Left colon (tissue), 2 donors: Measurements from ENCODE around the gene TENM4. TPM values are rescaled to one million over a fixed set of nuclear protein-coding genes. Genes with fewer than 3 reads are reported as not detected.

Source experiments
- ATAC-seq: fragments of 200-7000 bp; cut with Tn5 transposase; one replicate; pipeline ENCODE4 v1.9.1; 2020; ENCODE audit warnings: mild to moderate bottlenecking, moderate library complexity
- DNase-seq, 2 donors: peaks; one replicate each; pipeline ENCODE4 v3.0.0-alpha.2; 2020
- intact Hi-C, 2 donors: fragments of 100-400 bp; cut with DNase I in 1 of 2; cut with micrococcal nuclease in 1 of 2; formaldehyde crosslinking; loops; one replicate each; pipeline versions ENCODE4 v1.11.2 to v1.14.0; 2022; cut with DNase I, micrococcal nuclease
- total RNA-seq, 2 donors: library from RNA; stranded (reverse); fragmentation: NEBNext Ultra II Directional; extraction: Animal tissue kit (Norgen Biotek cat#: 25700); gene quantifications; one replicate each; pipeline ENCODE4 v1.2.1, GENCODE V29; 2021
- donor health status: DM: no; HTN: no; CAD: no.
- donor health status: DM: yes; HTN: yes; CAD: no.

TENM4 gene
- total RNA-seq, 2 donors from 2014 or later, result 0.92 to 1.7 TPM

DNA sequence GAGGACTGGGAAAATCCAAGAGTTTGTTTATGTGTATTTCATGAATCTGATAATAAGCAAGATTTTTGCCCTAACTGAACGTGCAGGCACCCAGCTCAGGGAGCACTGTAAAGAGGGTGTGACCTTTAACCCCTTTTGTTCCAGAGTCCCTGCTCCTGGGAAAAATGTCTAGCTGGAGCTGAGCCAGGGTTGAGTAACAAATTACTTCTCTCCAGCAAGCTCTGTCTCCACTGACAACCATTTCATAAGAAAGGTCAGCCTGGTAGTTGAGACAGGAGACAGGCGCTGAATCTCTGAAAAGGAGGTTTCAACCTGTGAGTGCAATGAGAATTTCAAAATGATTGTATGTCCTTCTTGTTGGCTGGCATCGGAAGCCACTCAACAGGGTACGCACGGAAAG, 709.8 kb downstream of the TENM4 start:
- no peak for DNase-seq
- ATAC-seq, result peak; percentile 52
- intact Hi-C loops, result no loop called here

DNA sequence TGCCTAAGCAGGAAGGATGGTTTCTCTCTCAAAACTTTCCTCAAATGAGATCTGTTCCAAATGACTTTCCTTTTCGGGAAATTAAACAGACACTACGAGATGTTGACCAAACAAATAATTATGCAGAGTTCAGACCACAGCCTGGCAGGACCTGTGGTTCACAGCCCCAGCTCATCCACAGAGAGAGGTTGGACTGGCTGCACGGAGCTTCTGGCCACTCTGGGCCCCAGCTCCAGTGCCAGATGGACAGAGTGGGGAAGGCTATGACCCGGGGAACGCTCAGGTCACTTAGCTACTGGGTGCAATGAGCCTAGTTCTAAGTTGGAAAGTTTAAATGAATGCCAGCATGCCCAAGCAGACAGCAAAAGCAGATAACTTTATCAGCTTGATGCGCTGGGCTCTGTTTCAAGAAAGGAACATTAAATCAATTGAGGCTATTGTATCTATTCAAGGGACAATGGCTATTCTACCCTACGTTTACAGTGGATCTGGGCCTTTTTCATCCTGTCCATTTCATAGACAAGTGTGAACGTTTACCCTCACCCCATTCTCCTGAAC, 710.5 kb downstream of the TENM4 start:
- intact Hi-C loops, result no loop called here
- DNase-seq (no peak), ATAC-seq (no peak)

DNA sequence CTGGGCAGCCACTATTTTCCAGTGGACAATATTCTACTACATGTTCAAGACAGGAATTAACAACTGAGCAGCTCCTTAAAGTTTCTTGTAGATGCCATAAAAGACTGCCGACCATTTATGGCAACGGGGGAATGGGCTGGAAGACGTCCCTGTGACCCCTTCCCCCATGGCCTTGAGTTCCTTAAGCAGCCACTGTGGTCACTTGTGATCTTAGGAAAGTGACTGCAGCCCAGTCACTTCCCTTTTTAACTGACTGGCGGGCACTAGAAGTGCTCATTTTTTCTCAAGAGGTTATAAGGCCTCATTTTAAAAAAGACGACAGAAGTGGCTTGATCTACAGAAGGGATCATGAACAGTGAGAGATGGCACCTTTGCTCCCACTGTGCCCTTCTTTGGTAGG, 713.0 kb downstream of the TENM4 start:
- intact Hi-C loops, result no loop called here
- DNase-seq (no peak), ATAC-seq (no peak)

DNA sequence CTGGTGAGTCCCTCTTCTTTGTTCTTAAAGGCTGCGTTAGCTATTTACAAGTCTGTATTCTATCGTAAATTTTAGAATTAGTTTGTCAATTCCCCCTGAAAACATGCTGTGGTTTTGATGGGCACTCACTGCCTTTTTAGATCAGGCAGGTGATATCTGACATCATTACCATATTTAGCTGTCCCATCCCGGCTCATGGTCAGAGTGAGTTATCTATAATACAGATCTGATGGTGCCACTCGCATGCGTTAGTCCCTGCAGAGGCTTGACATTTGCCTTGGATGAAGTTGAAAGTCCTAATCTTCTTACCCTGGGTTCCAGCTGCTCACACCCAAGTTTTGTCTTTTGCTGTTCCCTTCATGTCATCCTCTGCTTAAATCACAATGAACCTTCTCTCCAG, 715.6 kb downstream of the TENM4 start:
- no peak for DNase-seq
- intact Hi-C loops, result no loop called here
- no peak for ATAC-seq

DNA sequence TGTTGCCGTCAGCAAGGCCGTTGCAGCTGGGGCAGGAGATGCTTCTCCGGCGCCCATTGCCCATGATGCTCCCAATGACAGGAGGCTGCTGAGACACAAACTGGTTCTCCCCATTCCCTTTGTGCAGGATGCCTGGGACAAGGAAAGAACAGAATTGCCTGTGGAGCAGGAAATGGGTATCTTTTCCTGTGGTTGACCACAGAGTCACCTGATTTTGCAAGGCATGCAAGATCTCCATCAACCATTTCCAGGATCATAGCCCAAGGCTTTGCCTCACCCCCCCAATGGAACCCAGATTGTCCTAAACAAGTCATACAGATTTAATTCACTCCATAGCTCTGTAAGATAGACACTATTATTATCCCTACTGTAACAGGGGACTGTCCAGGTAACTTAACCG, 718.0 kb downstream of the TENM4 start:
- ATAC-seq, result no peak
- intact Hi-C loops, result no loop called here
- DNase-seq, result no peak

DNA sequence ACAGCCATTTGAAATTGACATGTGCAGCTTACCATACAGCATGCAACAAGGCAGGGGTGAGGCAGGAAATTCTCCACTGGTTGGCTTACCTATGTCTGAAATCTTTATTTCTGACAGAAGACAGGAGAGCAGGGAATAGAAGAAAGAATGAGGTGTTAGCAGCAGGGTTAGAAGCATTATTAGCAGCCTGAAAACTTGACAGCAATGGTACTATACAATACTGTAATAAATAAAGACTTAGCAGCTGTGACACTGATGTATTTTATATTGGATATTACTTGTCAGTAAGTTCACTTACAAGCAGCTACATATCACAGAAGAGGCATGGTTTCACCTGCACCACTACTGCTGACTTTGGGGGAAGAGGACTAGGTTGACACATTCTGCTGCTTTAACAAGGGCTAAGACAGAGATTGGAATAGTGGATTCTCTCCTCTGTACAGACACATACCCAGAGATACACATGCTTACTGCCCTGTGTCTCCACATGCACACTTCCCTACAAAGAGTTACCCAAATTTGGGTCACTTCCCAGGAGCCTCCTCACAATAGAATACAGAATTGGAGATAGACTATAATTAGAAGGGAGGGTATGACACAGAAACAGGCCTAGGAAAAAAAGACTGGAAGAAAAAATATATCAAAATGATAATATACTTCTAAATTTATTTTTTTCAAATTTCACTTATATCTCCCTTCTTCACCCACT, 720.4 kb downstream of the TENM4 start:
- ATAC-seq (no peak), DNase-seq (no peak)
- intact Hi-C loops, result no loop called here

DNA sequence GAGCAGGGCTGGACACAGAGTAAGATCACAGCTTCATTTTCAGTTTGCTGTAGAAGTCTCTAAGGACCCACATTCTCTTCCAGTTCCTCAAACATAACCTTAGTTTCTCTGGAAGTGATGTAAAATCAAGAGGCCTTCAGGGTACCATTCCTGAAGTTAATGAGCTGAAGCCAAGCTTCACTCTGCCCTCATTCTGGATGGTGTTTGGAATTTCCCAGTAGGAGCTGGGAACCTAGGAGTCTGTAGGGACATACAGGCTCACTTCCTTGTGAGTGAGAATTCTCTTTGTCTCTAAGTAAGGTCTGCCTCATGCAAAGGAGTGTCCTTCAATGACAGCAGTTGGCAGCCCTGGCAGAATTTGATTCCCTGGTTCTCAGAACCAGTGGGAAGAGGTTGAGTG, 723.8 kb downstream of the TENM4 start:
- no peak for ATAC-seq
- intact Hi-C loops, result no loop called here
- DNase-seq, result no peak

DNA sequence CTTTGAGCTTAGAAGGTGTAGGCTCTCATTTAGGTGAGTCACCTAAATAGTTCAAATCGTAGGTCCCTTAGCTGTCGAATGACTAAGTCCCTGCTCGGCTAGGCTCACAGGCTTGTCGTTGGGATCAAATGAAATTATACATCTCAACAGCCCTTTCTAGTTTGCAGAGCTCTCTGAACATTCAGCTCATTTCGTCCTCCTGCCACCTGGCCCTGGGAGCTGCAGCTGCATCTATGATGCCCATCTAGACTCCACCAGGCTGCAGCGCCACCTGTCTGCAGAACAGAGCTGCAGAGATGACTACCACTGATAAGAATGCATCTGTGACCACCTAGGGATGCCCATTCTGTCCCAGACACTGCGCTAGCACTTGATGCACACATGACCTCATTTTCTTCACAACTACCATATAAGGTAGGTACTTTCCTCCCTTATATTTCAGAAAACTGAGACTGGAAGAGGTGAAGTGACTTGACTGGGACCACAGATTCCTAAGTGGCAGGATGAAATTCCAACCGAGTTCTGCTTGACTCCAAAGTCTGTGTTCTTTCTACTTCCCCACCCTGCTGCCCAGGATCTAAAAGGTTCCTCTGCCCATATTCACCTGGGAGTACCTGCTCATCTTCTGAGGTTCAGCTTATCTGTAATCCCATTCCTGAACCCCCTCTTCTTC, 725.1 kb downstream of the TENM4 start:
- DNase-seq (peak; percentile 34 to 81), ATAC-seq (peak; percentile 86)
- intact Hi-C loops, result no loop called here

DNA sequence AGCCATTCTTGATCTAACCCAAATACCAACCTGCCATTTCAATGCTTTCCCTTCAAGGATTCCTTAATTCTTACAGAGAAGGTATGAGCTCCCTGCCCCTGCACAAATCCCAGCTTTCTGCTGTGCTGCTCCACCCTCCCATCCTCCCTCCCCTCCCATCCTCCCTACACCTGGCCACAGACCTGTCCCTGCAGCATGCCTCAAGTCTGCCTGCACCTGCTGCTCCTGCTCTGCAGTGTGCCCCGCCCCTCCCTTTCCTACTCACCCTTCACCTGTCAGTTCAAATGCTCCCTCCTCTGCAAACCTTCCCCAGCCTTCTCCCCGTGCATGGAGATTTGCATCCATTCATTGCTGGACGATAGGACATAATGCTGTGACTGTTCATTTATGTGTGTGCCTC, 726.3 kb downstream of the TENM4 start:
- DNase-seq (peak in 1 of 2 donors; percentile 14), ATAC-seq (peak; percentile 77)
- intact Hi-C loops, result no loop called here

DNA sequence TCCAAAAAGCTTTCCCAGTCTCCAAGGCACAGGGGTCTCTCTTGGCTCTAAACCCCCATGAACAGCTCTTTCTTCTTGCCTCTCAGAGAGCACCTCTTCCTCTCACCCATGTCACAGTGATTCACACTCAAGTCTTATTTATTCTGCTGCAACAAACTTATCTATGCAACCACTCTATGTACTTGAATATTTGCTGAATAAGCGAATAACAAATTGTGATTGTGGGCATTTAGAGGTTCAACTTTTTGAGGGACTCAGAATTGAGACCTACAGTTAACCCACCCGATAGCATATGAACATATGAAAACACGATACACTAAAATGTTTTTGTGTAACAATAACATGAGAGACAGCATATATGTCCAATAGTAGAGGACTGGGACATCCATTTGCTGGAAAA, 729.1 kb downstream of the TENM4 start:
- DNase-seq (no peak), ATAC-seq (no peak)
- intact Hi-C loops, result no loop called here

DNA sequence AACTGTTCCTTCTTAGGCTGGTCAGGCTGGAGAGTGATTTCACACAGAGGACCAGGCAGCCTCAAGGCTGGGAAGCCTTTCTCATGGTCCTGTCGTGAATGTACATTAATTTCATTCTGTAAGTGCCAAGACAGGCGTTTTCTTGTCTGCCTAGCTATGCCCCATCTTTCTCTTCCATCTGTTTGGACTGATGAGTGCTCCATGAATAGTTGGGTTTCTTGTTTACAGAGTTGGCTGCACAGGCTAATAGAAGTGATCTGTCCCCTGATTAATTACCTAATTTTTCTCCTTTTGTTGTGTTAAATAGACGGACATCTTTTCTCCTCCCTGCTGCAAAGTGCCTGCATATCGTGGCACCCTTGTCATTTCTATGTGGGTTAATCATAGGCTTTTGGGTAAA, 730.4 kb downstream of the TENM4 start:
- ATAC-seq, result no peak
- DNase-seq, result no peak
- intact Hi-C loops, result no loop called here

DNA sequence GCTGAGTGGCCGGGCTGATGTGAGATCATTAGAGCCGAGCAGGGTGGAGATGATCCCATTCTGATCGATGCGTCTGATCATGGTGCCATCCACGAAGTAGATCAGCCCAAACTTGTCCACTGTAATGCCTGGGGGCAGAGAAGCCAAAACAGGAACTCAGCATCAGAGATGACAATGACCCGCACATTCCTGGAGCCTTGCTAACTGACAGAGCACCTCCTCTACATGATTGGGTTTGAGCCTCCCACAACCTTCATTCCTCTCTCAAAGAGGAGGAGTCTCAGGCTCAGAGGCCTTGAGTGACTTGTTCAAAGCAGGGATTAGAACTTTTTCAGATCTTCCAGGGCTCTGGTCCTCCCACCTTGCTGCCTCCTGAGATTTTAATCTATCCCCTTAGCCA, 732.4 kb downstream of the TENM4 start:
- intact Hi-C loops, result no loop called here
- DNase-seq (no peak), ATAC-seq (no peak)

DNA sequence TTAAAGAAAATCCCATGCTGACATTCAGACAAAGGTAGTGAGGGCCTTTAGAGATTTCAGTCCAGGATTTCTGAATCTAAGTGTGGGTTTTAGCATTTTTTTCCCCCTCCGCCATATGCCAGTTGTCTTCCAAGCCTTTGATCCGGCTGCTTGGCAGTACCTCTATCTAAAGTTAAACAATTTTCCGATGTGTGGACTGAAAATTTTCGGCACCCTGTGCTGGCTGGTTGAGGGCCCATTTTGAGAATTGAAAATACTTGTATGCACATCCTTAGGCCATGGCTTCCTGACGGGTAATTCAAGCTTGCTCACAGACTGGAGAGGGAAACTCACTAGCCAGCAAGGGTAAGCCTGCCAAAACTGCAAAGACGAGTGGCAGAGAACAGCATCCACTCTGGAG, 734.3 kb downstream of the TENM4 start:
- no peak for ATAC-seq
- intact Hi-C loops, result no loop called here
- DNase-seq, result no peak

DNA sequence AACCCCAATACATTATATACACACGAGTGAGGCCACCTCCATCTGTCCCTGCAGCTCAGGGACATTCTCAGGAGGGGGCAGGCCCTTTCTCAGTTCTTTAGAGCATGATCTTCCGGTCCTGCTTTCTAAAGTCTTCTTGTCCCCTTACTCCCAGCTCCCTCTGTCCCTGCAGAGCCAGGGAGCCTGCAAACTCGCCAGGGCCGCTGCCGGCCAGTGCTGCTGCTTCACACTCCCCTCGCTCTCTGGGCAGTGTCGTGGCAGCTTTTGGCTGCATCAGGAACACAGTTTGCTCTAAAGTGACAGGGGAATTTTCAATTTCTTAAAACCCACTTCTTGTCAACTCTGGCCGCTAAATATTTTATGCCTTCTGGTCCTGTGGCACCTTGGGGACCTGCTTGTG, 736.0 kb downstream of the TENM4 start:
- no peak for DNase-seq
- no peak for ATAC-seq
- intact Hi-C loops, result no loop called here

DNA sequence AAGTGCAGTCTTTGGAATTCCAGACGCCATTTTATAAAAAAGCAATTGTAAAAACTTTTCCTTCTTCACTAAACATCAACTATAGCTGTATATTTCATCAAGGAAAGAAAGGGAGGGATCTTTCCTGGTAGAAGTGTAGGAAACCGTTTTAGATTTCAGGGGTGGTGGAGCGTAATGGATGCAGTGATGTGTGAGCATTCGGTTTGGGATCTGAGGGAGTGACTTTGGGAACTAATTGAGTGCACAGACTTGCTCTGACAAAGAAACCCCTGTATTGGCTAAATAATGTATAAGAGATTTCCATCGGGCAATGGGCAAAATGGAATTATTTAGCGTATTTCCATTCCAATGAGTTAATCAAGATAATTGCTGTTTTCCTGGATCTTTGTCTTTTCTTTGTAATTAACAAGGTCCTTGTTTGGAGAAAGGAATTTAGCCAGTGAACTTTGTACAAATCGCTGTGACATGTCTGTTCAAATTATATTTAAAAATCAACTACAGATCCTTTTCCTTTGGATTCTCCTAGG, 741.2 kb downstream of the TENM4 start:
- no peak for DNase-seq
- ATAC-seq, result no peak
- intact Hi-C loops, result no loop called here

DNA sequence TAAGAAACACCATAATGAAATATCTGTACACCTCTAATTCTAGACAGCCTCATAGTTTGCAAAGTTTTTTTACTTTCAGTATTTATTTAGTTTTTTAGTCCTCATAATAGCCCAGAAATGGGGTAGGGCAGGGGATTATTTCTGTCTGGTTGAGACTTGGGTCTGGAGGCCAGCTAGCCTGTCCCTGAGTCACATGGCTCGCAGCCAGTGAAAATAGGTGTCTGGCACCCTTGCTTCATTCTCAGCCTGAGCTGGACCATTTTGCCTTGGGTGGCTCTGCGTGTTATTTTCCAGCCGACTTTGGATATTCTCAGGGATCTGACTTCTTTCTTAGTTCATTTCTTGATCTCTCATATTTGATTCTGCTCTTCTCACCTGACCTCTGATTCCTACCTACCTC, 742.2 kb downstream of the TENM4 start:
- no peak for ATAC-seq
- intact Hi-C loops, result no loop called here
- DNase-seq, result no peak

DNA sequence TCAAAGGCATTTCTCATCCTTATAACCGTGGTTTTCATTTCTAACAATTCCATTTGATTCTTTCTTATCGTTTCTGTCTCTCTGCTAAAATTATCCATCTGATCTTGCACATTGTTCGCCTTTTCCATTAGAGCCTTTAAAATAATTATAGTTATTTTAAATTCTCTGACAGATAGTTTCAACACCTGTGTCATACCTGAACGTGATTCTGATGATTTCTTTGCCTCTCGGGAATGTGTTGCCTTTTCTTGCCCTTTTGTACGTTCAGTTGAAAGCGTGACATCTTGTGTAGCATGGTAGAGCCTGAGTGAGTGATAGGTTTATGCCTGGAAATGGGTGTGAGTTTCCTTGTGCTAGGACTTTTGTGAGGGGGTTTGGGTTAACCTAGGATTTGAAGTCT, 744.7 kb downstream of the TENM4 start:
- intact Hi-C loops, result no loop called here
- ATAC-seq, result no peak
- no peak for DNase-seq

DNA sequence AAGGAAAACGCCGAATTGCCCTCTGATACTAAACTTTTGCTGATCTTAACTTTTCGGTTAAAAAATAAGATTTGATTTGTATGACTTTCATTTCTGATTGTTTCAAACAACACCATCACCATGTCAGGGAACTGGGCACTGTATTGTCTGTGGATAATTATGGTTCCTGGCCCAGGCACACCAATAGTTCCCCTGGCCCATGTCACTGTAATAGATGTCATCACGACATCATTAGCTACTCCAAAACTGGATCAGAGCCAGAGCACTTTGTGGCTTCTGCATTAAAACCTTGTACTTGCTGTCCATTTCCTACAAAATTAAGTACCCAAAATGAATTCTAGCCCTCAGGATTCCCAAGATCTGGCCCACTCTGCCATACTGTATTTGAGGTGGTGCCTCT, 746.7 kb downstream of the TENM4 start:
- no peak for DNase-seq
- intact Hi-C loops, result no loop called here
- ATAC-seq, result no peak

DNA sequence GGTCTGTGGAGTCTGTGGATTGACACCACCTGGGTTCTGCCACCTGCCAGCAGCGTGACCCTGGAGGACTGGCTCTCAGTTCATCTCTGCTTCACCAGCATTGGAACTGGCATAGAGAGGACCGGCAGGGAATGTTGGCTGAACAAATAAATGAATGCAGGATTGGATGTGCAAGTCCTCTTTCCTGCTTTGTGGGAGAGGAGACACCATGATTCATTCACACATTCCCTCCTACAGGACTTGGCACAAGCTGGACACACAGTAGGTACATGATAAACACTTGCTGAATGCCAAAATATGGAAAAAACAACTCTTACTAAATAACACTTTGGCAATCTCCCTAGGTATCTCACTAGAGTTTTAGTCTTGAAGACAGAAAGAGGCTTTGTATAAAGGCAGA, 749.6 kb downstream of the TENM4 start:
- no peak for ATAC-seq
- DNase-seq, result no peak
- intact Hi-C loops, result no loop called here

DNA sequence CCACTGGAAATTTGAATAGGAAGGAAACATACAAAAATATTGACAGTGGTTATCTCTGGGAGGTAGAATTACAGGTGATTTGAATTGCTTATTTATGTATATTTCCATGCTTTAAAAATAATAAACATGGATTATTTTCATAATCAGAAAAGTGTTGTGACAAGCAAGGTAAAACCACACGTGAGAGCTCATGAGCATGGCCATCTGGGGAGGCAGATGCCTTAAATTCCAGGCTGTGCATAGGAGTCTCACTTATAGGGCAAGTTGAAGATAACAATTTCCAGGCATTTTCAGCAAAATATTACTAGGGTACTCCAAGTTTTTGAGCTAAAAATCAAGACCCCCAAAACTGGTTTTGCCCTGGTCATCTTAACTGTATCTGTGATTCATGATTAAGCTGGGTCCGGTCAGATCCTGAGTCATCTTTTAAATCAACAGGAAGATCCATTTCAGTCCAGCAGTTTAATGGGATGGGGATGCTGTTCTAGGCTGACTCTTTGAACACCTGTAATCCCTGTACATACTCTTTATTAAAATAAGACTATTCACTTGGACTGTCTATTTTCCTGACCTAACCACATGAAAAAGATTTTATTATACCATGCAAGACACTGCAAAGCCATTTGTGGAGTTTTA, 750.4 kb downstream of the TENM4 start:
- DNase-seq (no peak), ATAC-seq (no peak)
- intact Hi-C loops, result no loop called here
